PC-3 (cell line): ENCODE results near the gene MYADM. TPM values are rescaled to one million over a fixed set of nuclear protein-coding genes. Genes with fewer than 3 reads are reported as not detected.
A peak's percentile ranks its signal among the peaks of the same experiment; 100 is the strongest.

Experiments used
- ATAC-seq: fragments of 200-7000 bp; cut with Tn5 transposase; 2 replicates; pipeline ENCODE4 v1.9.1; 2020; ENCODE audit warnings: mild to moderate bottlenecking, moderate library complexity
- BruUV-seq: library from RNA; stranded (reverse); fragments of 400-500 nt; replicated peaks from 2 replicates; lab custom pipeline; 2021; lab: Mats Ljungman, UMichigan
- CTCF ChIA-PET: fragments of 300-600 bp; sonication (Branson Sonifier 250); formaldehyde crosslinking; loops from one replicate; lab custom pipeline; 2022; ENCODE audit warnings: antibody characterized with exemption; lab: Charles Lee
- POLR2A ChIA-PET: fragments of 300-600 bp; sonication (Branson Sonifier 250); formaldehyde crosslinking; loops from one replicate; lab custom pipeline; 2022; ENCODE audit warnings: antibody characterized with exemption; ENCODE audit not compliant: unreplicated experiment; lab: Charles Lee
- DNase-seq: peaks from one replicate; pipeline ENCODE4 v3.0.0-alpha.2; 2015
- H2AFZ ChIP-seq: fragments of 300-600 bp; sonication (generic); 2 replicates; pipeline ENCODE4 v1.6.0; 2016; ENCODE audit warnings: antibody characterized with exemption, low read length
- H3F3A ChIP-seq: fragments of 300-600 bp; sonication (generic); one replicate; pipeline ENCODE4 v1.6.0; 2017; ENCODE audit warnings: antibody characterized with exemption, low read length, control low read depth, mild to moderate bottlenecking; ENCODE audit not compliant: unreplicated experiment
- H3K27ac ChIP-seq: fragments of 300-600 bp; sonication (generic); 2 replicates; pipeline ENCODE4 v1.5.1; 2016; ENCODE audit warnings: mild to moderate bottlenecking, low read length
- H3K27me3 ChIP-seq: fragments of 300-600 bp; sonication (generic); 2 replicates; pipeline ENCODE4 v1.6.1; 2016; ENCODE audit warnings: low read length, mixed read lengths
- H3K36me3 ChIP-seq: fragments of 300-600 bp; sonication (generic); 2 replicates; pipeline ENCODE4 v1.6.1; 2016; ENCODE audit warnings: low read depth, mixed run types, low read length, mixed read lengths
- H3K4me1 ChIP-seq: fragments of 300-600 bp; sonication (generic); 2 replicates; pipeline ENCODE4 v1.5.1; 2016; ENCODE audit warnings: low read length; ENCODE audit not compliant: insufficient read depth
- H3K4me2 ChIP-seq: fragments of 300-600 bp; sonication (generic); 2 replicates; pipeline ENCODE4 v1.6.0; 2016; ENCODE audit warnings: low read length
- H3K4me3 ChIP-seq: fragments of 300-600 bp; sonication (generic); 2 replicates; pipeline ENCODE4 v1.5.1; 2016; ENCODE audit warnings: mild to moderate bottlenecking, low read length, mixed read lengths
- H3K79me2 ChIP-seq: fragments of 300-600 bp; sonication (generic); 2 replicates; pipeline ENCODE4 v1.6.1; 2017; ENCODE audit warnings: low read length, mixed read lengths
- H3K9ac ChIP-seq: fragments of 300-600 bp; sonication (generic); 2 replicates; pipeline ENCODE4 v1.6.0; 2016; ENCODE audit warnings: mild to moderate bottlenecking, low read length
- H3K9me2 ChIP-seq: fragments of 300-600 bp; sonication (generic); replicated peaks from 2 replicates; pipeline ENCODE4 v1.6.1; 2016; ENCODE audit warnings: mixed run types, low read length, mixed read lengths
- H3K9me3 ChIP-seq: fragments of 300-600 bp; sonication (generic); 2 replicates; pipeline ENCODE4 v1.6.1; 2016; ENCODE audit warnings: low read length, mixed read lengths
- H4K20me1 ChIP-seq: fragments of 300-600 bp; sonication (generic); 2 replicates; pipeline ENCODE4 v1.6.1; 2016; ENCODE audit warnings: low read length, mixed read lengths
- EZH2 ChIP-seq: fragments of 300-600 bp; sonication (generic); IDR thresholded peaks from one replicate; pipeline ENCODE4 v1.6.1; 2017; ENCODE audit warnings: antibody characterized with exemption, mild to moderate bottlenecking, low read length; ENCODE audit not compliant: unreplicated experiment
- EZH2phosphoT487 ChIP-seq: fragments of 300-600 bp; sonication (generic); IDR thresholded peaks from 2 replicates; pipeline ENCODE4 v1.6.1; 2018; ENCODE audit warnings: mild to moderate bottlenecking, antibody characterized with exemption, low read length, borderline replicate concordance
- intact Hi-C: fragments of 100-400 bp; cut with micrococcal nuclease; formaldehyde crosslinking; loops from 2 replicates; pipeline ENCODE4 v1.9.0; 2023
- total RNA-seq: library from RNA; depleted of rRNA; stranded (reverse); fragments of >200 nt; gene quantifications from 2 replicates; pipeline ENCODE4 v1.2.3, GENCODE V29; 2014
- TF ChIP-seq, protein P1 (sequence below): fragments of 300-600 bp; sonication (generic); conservative IDR thresholded peaks from 2 replicates; pipeline ENCODE4 v1.5.1; 2017; ENCODE audit warnings: antibody characterized with exemption, low read depth, mild to moderate bottlenecking, low read length

The MYADM gene
- total RNA-seq, 1 experiment from 2014 or later = 63.5 TPM

DNA sequence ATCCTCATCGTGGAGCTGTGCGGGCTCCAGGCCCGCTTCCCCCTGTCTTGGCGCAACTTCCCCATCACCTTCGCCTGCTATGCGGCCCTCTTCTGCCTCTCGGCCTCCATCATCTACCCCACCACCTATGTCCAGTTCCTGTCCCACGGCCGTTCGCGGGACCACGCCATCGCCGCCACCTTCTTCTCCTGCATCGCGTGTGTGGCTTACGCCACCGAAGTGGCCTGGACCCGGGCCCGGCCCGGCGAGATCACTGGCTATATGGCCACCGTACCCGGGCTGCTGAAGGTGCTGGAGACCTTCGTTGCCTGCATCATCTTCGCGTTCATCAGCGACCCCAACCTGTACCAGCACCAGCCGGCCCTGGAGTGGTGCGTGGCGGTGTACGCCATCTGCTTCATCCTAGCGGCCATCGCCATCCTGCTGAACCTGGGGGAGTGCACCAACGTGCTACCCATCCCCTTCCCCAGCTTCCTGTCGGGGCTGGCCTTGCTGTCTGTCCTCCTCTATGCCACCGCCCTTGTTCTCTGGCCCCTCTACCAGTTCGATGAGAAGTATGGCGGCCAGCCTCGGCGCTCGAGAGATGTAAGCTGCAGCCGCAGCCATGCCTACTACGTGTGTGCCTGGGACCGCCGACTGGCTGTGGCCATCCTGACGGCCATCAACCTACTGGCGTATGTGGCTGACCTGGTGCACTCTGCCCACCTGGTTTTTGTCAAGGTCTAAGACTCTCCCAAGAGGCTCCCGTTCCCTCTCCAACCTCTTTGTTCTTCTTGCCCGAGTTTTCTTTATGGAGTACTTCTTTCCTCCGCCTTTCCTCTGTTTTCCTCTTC lies 6.3 kb downstream of the MYADM start:
- Histone ChIP-seq H3K9ac (no peak overlapping the region), H3K9me2 (no peaks in the 10 kb centered on the region), H4K20me1 (peaks cover 24% of the 10 kb centered on the region; the same call in 1 of the 2 replicates), H3K79me2 (peaks cover 37% of the 10 kb centered on the region), H3F3A (no peaks in the 10 kb centered on the region), H2AFZ (no peak overlapping the region), H3K9me3 (no peaks in the 10 kb centered on the region), H3K36me3 (peaks cover 25% of the 10 kb centered on the region), H3K4me3 (no peak overlapping the region), H3K27me3 (no peaks in the 10 kb centered on the region), H3K4me2 (no peak overlapping the region), H3K4me1 (peaks cover 2% of the 10 kb centered on the region; the same call in 1 of the 2 replicates), H3K27ac (no peak overlapping the region)
- POLR2A ChIA-PET = no interaction called here
- TF ChIP-seq EZH2 = no peak
- TF ChIP-seq, protein P1, sequence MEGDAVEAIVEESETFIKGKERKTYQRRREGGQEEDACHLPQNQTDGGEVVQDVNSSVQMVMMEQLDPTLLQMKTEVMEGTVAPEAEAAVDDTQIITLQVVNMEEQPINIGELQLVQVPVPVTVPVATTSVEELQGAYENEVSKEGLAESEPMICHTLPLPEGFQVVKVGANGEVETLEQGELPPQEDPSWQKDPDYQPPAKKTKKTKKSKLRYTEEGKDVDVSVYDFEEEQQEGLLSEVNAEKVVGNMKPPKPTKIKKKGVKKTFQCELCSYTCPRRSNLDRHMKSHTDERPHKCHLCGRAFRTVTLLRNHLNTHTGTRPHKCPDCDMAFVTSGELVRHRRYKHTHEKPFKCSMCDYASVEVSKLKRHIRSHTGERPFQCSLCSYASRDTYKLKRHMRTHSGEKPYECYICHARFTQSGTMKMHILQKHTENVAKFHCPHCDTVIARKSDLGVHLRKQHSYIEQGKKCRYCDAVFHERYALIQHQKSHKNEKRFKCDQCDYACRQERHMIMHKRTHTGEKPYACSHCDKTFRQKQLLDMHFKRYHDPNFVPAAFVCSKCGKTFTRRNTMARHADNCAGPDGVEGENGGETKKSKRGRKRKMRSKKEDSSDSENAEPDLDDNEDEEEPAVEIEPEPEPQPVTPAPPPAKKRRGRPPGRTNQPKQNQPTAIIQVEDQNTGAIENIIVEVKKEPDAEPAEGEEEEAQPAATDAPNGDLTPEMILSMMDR = no peak
- TF ChIP-seq EZH2phosphoT487 = no peak
- DNase-seq (no peak), ATAC-seq (no peak)
- intact Hi-C loops = no loop called here
- TSS peak; percentile 20 for BruUV-seq
- CTCF ChIA-PET = no interaction called here

DNA sequence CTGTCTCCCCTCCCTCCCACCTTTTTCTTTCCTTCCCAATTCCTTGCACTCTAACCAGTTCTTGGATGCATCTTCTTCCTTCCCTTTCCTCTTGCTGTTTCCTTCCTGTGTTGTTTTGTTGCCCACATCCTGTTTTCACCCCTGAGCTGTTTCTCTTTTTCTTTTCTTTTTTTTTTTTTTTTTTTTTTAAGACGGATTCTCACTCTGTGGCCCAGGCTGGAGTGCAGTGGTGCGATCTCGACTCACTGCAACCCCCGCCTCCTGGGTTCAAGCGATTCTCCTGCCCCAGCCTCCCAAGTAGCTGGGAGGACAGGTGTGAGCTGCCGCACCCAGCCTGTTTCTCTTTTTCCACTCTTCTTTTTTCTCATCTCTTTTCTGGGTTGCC lies 6.9 kb downstream of the MYADM start:
- H3K4me3 ChIP-seq = no peak overlapping the region
- no peak overlapping the region for H3K4me2 ChIP-seq
- H3K9me3 ChIP-seq = no peaks in the 10 kb centered on the region
- H3K9ac ChIP-seq = no peak overlapping the region
- H4K20me1 ChIP-seq = peaks cover 24% of the 10 kb centered on the region; the same call in 1 of the 2 replicates
- ATAC-seq = no peak
- DNase-seq = no peak
- intact Hi-C loops = no loop called here
- no TSS peak for BruUV-seq
- ChIA-PET POLR2A (no interaction called here), CTCF (no interaction called here)
- no peak overlapping the region for H2AFZ ChIP-seq
- H3K9me2 ChIP-seq = no peaks in the 10 kb centered on the region
- no peaks in the 10 kb centered on the region for H3F3A ChIP-seq
- peaks cover 31% of the 10 kb centered on the region for H3K79me2 ChIP-seq
- H3K36me3 ChIP-seq = peaks cover 25% of the 10 kb centered on the region
- peaks cover 3% of the 10 kb centered on the region; the same call in 1 of the 2 replicates for H3K4me1 ChIP-seq
- TF ChIP-seq EZH2 (no peak), EZH2phosphoT487 (no peak)
- TF ChIP-seq, protein P1 = no peak
- 0 out of 2 replicates have a peak, but pooled peaks cover 1% of the 10 kb centered on the region for H3K27me3 ChIP-seq
- no peak overlapping the region for H3K27ac ChIP-seq
